Esophagus (tissue), 2 donors: ENCODE data around the gene PDE3B. TPM values are rescaled to one million over a fixed set of nuclear protein-coding genes. Genes with fewer than 3 reads are reported as not detected.

Source experiments
- H3K27ac ChIP-seq, 2 donors: one replicate each; pipeline ENCODE4 v1.5.1; 2013; ENCODE audit warnings: low read depth in 2 of 2, mild to moderate bottlenecking in 2 of 2, inconsistent platforms in 1 of 2, low read length in 1 of 2, moderate library complexity in 1 of 2
- H3K27me3 ChIP-seq, 2 donors: one replicate each; pipeline ENCODE4 v1.6.1; 2013; ENCODE audit warnings: low read length in 2 of 2, control low read depth in 1 of 2, mild to moderate bottlenecking in 1 of 2; ENCODE audit not compliant: insufficient read depth in 2 of 2, control insufficient read depth in 1 of 2
- H3K36me3 ChIP-seq, 2 donors: one replicate each; pipeline ENCODE4 v1.6.1; 2013; ENCODE audit warnings: low read length in 1 of 2; ENCODE audit not compliant: control insufficient read depth in 2 of 2, insufficient read depth in 2 of 2
- H3K4me1 ChIP-seq, 2 donors: one replicate each; pipeline ENCODE4 v1.6.1; 2013; ENCODE audit warnings: low read length in 1 of 2; ENCODE audit not compliant: control insufficient read depth in 2 of 2, insufficient read depth in 2 of 2
- H3K4me3 ChIP-seq, 2 donors: one replicate each; pipeline ENCODE4 v1.5.1; 2013; ENCODE audit warnings: low read length in 2 of 2, mild to moderate bottlenecking in 2 of 2, low read depth in 1 of 2, moderate library complexity in 1 of 2
- H3K9me3 ChIP-seq, 2 donors: one replicate each; pipeline ENCODE4 v1.6.1; 2013; ENCODE audit warnings: mild to moderate bottlenecking in 2 of 2, low read depth in 1 of 2, low read length in 1 of 2, moderate library complexity in 1 of 2; ENCODE audit not compliant: control insufficient read depth in 2 of 2, insufficient read depth in 1 of 2
- WGBS, 2 donors: extraction: QIAGEN DNeasy Blood & Tissue Kit; methylation state at CpG; one replicate each; pipeline ENCODE4 v1.1.7; 2013; 5-methylcytosine and 5-hydroxymethylcytosine counted together
- polyA plus RNA-seq, 2 donors: library from polyadenylated mRNA; stranded (reverse); fragments of 200-250 nt; gene quantifications; one replicate each; pipeline ENCODE4 v1.2.3, GENCODE V29; 2013
- donor health status: healthy with polysubstance abuse.
- donor health status: Bipolar disorder and iron deficiency.

Gene PDE3B
- polyA plus RNA-seq, 2 donors: 0.98 to 1.2 TPM

- no peaks in the 10 kb centered on the region for H3K9me3 ChIP-seq
- no peaks in the 10 kb centered on the region for H3K4me1 ChIP-seq
- H3K27ac ChIP-seq: no peak overlapping the region
- no peaks in the 10 kb centered on the region for H3K27me3 ChIP-seq
- no peak overlapping the region for H3K4me3 ChIP-seq
- H3K36me3 ChIP-seq: no peaks in the 10 kb centered on the region
Measured at GRCh38 chr11:14813516-14813915, 169.9 kb downstream of the PDE3B start.

- Histone ChIP-seq H3K27ac (no peak overlapping the region), H3K4me3 (no peak overlapping the region), H3K27me3 (no peaks in the 10 kb centered on the region), H3K9me3 (no peaks in the 10 kb centered on the region), H3K4me1 (no peaks in the 10 kb centered on the region), H3K36me3 (no peaks in the 10 kb centered on the region)
- 83 to 87% methylated on average over 2 of the region's 2 CpGs for WGBS, 2 donors
Measured at GRCh38 chr11:14818779-14819178, 175.2 kb downstream of the PDE3B start.

- Histone ChIP-seq H3K27ac (no peak overlapping the region), H3K4me1 (no peaks in the 10 kb centered on the region), H3K4me3 (no peak overlapping the region), H3K9me3 (no peaks in the 10 kb centered on the region), H3K36me3 (no peaks in the 10 kb centered on the region), H3K27me3 (no peaks in the 10 kb centered on the region)
Measured at GRCh38 chr11:14819596-14819995, 176.0 kb downstream of the PDE3B start.

GRCh38 chr11:14821031-14821430 is 177.4 kb downstream of the PDE3B start:
- H3K36me3 ChIP-seq: no peaks in the 10 kb centered on the region
- H3K27me3 ChIP-seq: no peaks in the 10 kb centered on the region
- no peaks in the 10 kb centered on the region for H3K4me1 ChIP-seq
- no peak overlapping the region for H3K4me3 ChIP-seq
- H3K9me3 ChIP-seq: no peaks in the 10 kb centered on the region
- H3K27ac ChIP-seq: no peak overlapping the region

GRCh38 chr11:14826600-14826999 is 183.0 kb downstream of the PDE3B start:
- H3K27me3 ChIP-seq: no peaks in the 10 kb centered on the region
- 73 to 74% methylated on average over 2 of the region's 2 CpGs for WGBS, 2 donors

GRCh38 chr11:14835496-14836492 is 192.2 kb downstream of the PDE3B start:
- H3K4me3 ChIP-seq: no peak overlapping the region
- no peaks in the 10 kb centered on the region for H3K4me1 ChIP-seq
- H3K9me3 ChIP-seq: no peaks in the 10 kb centered on the region
- H3K36me3 ChIP-seq: no peaks in the 10 kb centered on the region
- no peaks in the 10 kb centered on the region for H3K27me3 ChIP-seq
- H3K27ac ChIP-seq: no peak overlapping the region

More at GRCh38 chr11:14826600-14826999, 183.0 kb downstream of the PDE3B start:
- no peaks in the 10 kb centered on the region for H3K9me3 ChIP-seq
- H3K36me3 ChIP-seq: no peaks in the 10 kb centered on the region
- H3K27ac ChIP-seq: no peak overlapping the region
- H3K4me3 ChIP-seq: no peak overlapping the region
- H3K4me1 ChIP-seq: no peaks in the 10 kb centered on the region

GRCh38 chr11:14842002-14842401 is 198.4 kb downstream of the PDE3B start:
- WGBS, 2 donors: 90 to 91% methylated on average over 3 of the region's 3 CpGs
- Histone ChIP-seq H3K36me3 (no peaks in the 10 kb centered on the region), H3K4me3 (no peak overlapping the region), H3K27ac (no peak overlapping the region), H3K9me3 (no peaks in the 10 kb centered on the region), H3K27me3 (no peaks in the 10 kb centered on the region), H3K4me1 (no peaks in the 10 kb centered on the region)

GRCh38 chr11:14852571-14853177 is 209.1 kb downstream of the PDE3B start:
- H3K4me1 ChIP-seq: no peaks in the 10 kb centered on the region
- WGBS, 2 donors: 97% methylated on average over 4 of the region's 4 CpGs
- H3K4me3 ChIP-seq: no peak overlapping the region
- H3K27me3 ChIP-seq: no peaks in the 10 kb centered on the region
- H3K36me3 ChIP-seq: no peaks in the 10 kb centered on the region
- no peak overlapping the region for H3K27ac ChIP-seq
- no peaks in the 10 kb centered on the region for H3K9me3 ChIP-seq

GRCh38 chr11:14854057-14854456 is 210.5 kb downstream of the PDE3B start:
- Histone ChIP-seq H3K27me3 (no peaks in the 10 kb centered on the region), H3K36me3 (no peaks in the 10 kb centered on the region), H3K9me3 (no peaks in the 10 kb centered on the region)

GRCh38 chr11:14855890-14856289 is 212.3 kb downstream of the PDE3B start:
- Histone ChIP-seq H3K4me3 (no peak overlapping the region), H3K27me3 (no peaks in the 10 kb centered on the region), H3K9me3 (no peaks in the 10 kb centered on the region), H3K36me3 (no peaks in the 10 kb centered on the region), H3K4me1 (no peaks in the 10 kb centered on the region), H3K27ac (no peak overlapping the region)
- 84 to 90% methylated on average over 1 of the region's 1 CpG for WGBS, 2 donors

More at GRCh38 chr11:14854057-14854456, 210.5 kb downstream of the PDE3B start:
- no peaks in the 10 kb centered on the region for H3K4me1 ChIP-seq
- H3K27ac ChIP-seq: no peak overlapping the region
- H3K4me3 ChIP-seq: no peak overlapping the region
